Inferior parietal cortex (tissue), 1 donor: ENCODE results near the gene COA6.
"Not testable (repeated sequence)": the region's sequence is repeated elsewhere in the genome, so short reads cannot be mapped to it uniquely, and the experiment has no call there.

Experiments
- DNase-seq: peaks from one replicate; pipeline ENCODE4 v3.0.0-alpha.2; 2016; ENCODE audit errors: extremely low spot score

Gene COA6

GRCh38 chr1:234369784-234370183 is 3.5 kb upstream of the COA6 start:
- DNase-seq: no peak

- no peak for DNase-seq
These were observed 1.8 kb upstream of the COA6 start for GRCh38 chr1:234371414-234371813.

GRCh38 chr1:234372011-234372757 is 1.1 kb upstream of the COA6 start:
- no peak for DNase-seq

- DNase-seq: no peak
These were observed 651 bp downstream of the COA6 start for GRCh38 chr1:234373959-234374254.

GRCh38 chr1:234375672-234376071 is 2.4 kb downstream of the COA6 start:
- DNase-seq: no peak

GRCh38 chr1:234379591-234380109 is 6.4 kb downstream of the COA6 start:
- not testable (repeated sequence) for DNase-seq

- no peak for DNase-seq
These were observed 8.7 kb downstream of the COA6 start for GRCh38 chr1:234381699-234382555.

GRCh38 chr1:234386122-234386521 is 12.9 kb downstream of the COA6 start:
- no peak for DNase-seq

- no peak for DNase-seq
These were observed 14.8 kb downstream of the COA6 start for GRCh38 chr1:234388094-234388493.

GRCh38 chr1:234393190-234393589 is 19.9 kb downstream of the COA6 start:
- no peak for DNase-seq

- no peak for DNase-seq
These were observed 22.0 kb downstream of the COA6 start for GRCh38 chr1:234395297-234395696.

GRCh38 chr1:234396092-234396491 is 22.8 kb downstream of the COA6 start:
- no peak for DNase-seq

GRCh38 chr1:234396871-234397270 is 23.6 kb downstream of the COA6 start:
- no peak for DNase-seq

- DNase-seq: no peak
These were observed 24.5 kb downstream of the COA6 start for GRCh38 chr1:234397732-234398131.

GRCh38 chr1:234398849-234399381 is 25.7 kb downstream of the COA6 start:
- DNase-seq: no peak

- not testable (repeated sequence) for DNase-seq
These were observed 26.3 kb downstream of the COA6 start for GRCh38 chr1:234399515-234399914.

GRCh38 chr1:234400773-234401172 is 27.5 kb downstream of the COA6 start:
- no peak for DNase-seq

- no peak for DNase-seq
These were observed 28.4 kb downstream of the COA6 start for GRCh38 chr1:234401658-234402057.

GRCh38 chr1:234402939-234403338 is 29.7 kb downstream of the COA6 start:
- no peak for DNase-seq

- no peak for DNase-seq
These were observed 32.4 kb downstream of the COA6 start for GRCh38 chr1:234405676-234406075.

- DNase-seq: no peak
These were observed 33.6 kb downstream of the COA6 start for GRCh38 chr1:234406871-234407270.

- no peak for DNase-seq
These were observed 35.5 kb downstream of the COA6 start for GRCh38 chr1:234408757-234409156.

- DNase-seq: peak; percentile 43
These were observed 36.1 kb downstream of the COA6 start for GRCh38 chr1:234409328-234409727.
